SK-N-SH treated with all-trans-retinoic acid at 6 μM for 48 hours (cell line): ENCODE measurements around the gene CNOT6L.

Experiments used
- CREB5 ChIP-seq: fragments of 250-450 bp; sonication (Bioruptor Pico); IDR thresholded peaks from 2 replicates; pipeline ENCODE4 v1.5.1; 2020; ENCODE audit warnings: low read depth, mild to moderate bottlenecking, moderate library complexity
- PATZ1 ChIP-seq: fragments of 250-450 bp; sonication (Bioruptor Pico); IDR thresholded peaks from 2 replicates; pipeline ENCODE4 v1.8.0; 2020; ENCODE audit warnings: mild to moderate bottlenecking, moderate library complexity, borderline replicate concordance
- TCF4 ChIP-seq: fragments of 250-450 bp; sonication (Bioruptor Pico); IDR thresholded peaks from 2 replicates; pipeline ENCODE4 v1.8.0; 2021; ENCODE audit warnings: mild to moderate bottlenecking, moderate library complexity, borderline replicate concordance
- ZFP3 ChIP-seq: fragments of 250-450 bp; sonication (Bioruptor Pico); IDR thresholded peaks from 2 replicates; pipeline ENCODE4 v1.5.0; 2020; ENCODE audit warnings: mild to moderate bottlenecking, moderate library complexity

GRCh38 chr4:77856152-77856551 lies 37.0 kb upstream of the CNOT6L start:
- TF ChIP-seq CREB5 (CRISPR knock-in tag) = no peak
- no peak for TF ChIP-seq TCF4 (CRISPR knock-in tag)
- TF ChIP-seq ZFP3 (CRISPR knock-in tag) = no peak
- TF ChIP-seq PATZ1 = no peak
